ACC112 (cell line): ENCODE data around the gene CAMTA1.

Experiments
- H2AFZ ChIP-seq: fragments of 200-600 bp; sonication (generic); one replicate; pipeline ENCODE4 v1.6.0; 2017; ENCODE audit warnings: antibody characterized with exemption, low read length; ENCODE audit not compliant: unreplicated experiment
- H3K27ac ChIP-seq: fragments of 200-600 bp; sonication (generic); 2 replicates; pipeline ENCODE4 v1.5.1; 2014; ENCODE audit warnings: low read depth, mild to moderate bottlenecking, antibody characterized with exemption, low read length, moderate library complexity
- H3K27me3 ChIP-seq: fragments of 200-600 bp; sonication (generic); 2 replicates; pipeline ENCODE4 v1.6.1; 2014; ENCODE audit warnings: mild to moderate bottlenecking, antibody characterized with exemption, low read length, moderate library complexity, mixed read lengths; ENCODE audit not compliant: insufficient read depth
- H3K36me3 ChIP-seq: fragments of 200-600 bp; sonication (generic); 2 replicates; pipeline ENCODE4 v1.6.1; 2016; ENCODE audit warnings: mild to moderate bottlenecking, antibody characterized with exemption, low read length, moderate library complexity, mixed read lengths; ENCODE audit not compliant: insufficient read depth
- H3K4me1 ChIP-seq: fragments of 200-600 bp; sonication (generic); one replicate; pipeline ENCODE4 v1.6.1; 2016; ENCODE audit warnings: low read length, mixed read lengths; ENCODE audit not compliant: insufficient read depth, unreplicated experiment, control insufficient read depth
- H3K4me3 ChIP-seq: fragments of 200-600 bp; sonication (generic); 2 replicates; pipeline ENCODE4 v1.5.1; 2014; ENCODE audit warnings: mild to moderate bottlenecking, low read depth, low read length
- H3K79me2 ChIP-seq: fragments of 200-600 bp; sonication (generic); one replicate; pipeline ENCODE4 v1.6.0; 2016; ENCODE audit warnings: low read length; ENCODE audit not compliant: control insufficient read depth, unreplicated experiment, insufficient read depth

The CAMTA1 gene

GRCh38 chr1:7172804-7173203 is 387.6 kb downstream of the CAMTA1 start:
- Histone ChIP-seq H3K27ac (no peak overlapping the region), H3K4me3 (no peak overlapping the region), H3K4me1 (no peaks in the 10 kb centered on the region), H3K27me3 (peaks cover 61% of the 10 kb centered on the region), H2AFZ (no peak overlapping the region), H3K79me2 (no peaks in the 10 kb centered on the region), H3K36me3 (no peaks in the 10 kb centered on the region)

- Histone ChIP-seq H3K36me3 (no peaks in the 10 kb centered on the region), H2AFZ (no peak overlapping the region), H3K4me1 (no peaks in the 10 kb centered on the region), H3K27ac (no peak overlapping the region), H3K4me3 (no peak overlapping the region), H3K27me3 (peaks cover 70% of the 10 kb centered on the region), H3K79me2 (no peaks in the 10 kb centered on the region)
Observed at GRCh38 chr1:7174561-7174960, 389.3 kb downstream of the CAMTA1 start.

GRCh38 chr1:7174980-7175906 is 390.0 kb downstream of the CAMTA1 start:
- Histone ChIP-seq H3K27ac (no peak overlapping the region), H3K4me3 (no peak overlapping the region), H3K36me3 (no peaks in the 10 kb centered on the region), H3K27me3 (peaks cover 68% of the 10 kb centered on the region), H3K79me2 (no peaks in the 10 kb centered on the region), H2AFZ (no peak overlapping the region), H3K4me1 (no peaks in the 10 kb centered on the region)

- peaks cover 57% of the 10 kb centered on the region for H3K27me3 ChIP-seq
- H3K36me3 ChIP-seq = no peaks in the 10 kb centered on the region
- H3K4me3 ChIP-seq = no peak overlapping the region
- H3K4me1 ChIP-seq = no peaks in the 10 kb centered on the region
- H3K27ac ChIP-seq = no peak overlapping the region
- H2AFZ ChIP-seq = no peak overlapping the region
- H3K79me2 ChIP-seq = no peaks in the 10 kb centered on the region
Observed at GRCh38 chr1:7177021-7177420, 391.8 kb downstream of the CAMTA1 start.

- no peaks in the 10 kb centered on the region for H3K4me1 ChIP-seq
- no peaks in the 10 kb centered on the region for H3K36me3 ChIP-seq
- H3K27me3 ChIP-seq = peaks cover 51% of the 10 kb centered on the region
- H3K27ac ChIP-seq = no peak overlapping the region
- H2AFZ ChIP-seq = no peak overlapping the region
- no peaks in the 10 kb centered on the region for H3K79me2 ChIP-seq
- no peak overlapping the region for H3K4me3 ChIP-seq
Observed at GRCh38 chr1:7177438-7178146, 392.3 kb downstream of the CAMTA1 start.

GRCh38 chr1:7178336-7178735 is 393.1 kb downstream of the CAMTA1 start:
- H3K79me2 ChIP-seq = no peaks in the 10 kb centered on the region
- H3K27me3 ChIP-seq = peaks cover 46% of the 10 kb centered on the region
- no peak overlapping the region for H2AFZ ChIP-seq
- no peak overlapping the region for H3K4me3 ChIP-seq
- H3K36me3 ChIP-seq = no peaks in the 10 kb centered on the region
- no peaks in the 10 kb centered on the region for H3K4me1 ChIP-seq
- H3K27ac ChIP-seq = no peak overlapping the region

- Histone ChIP-seq H2AFZ (no peak overlapping the region), H3K27ac (no peak overlapping the region)
Observed at GRCh38 chr1:7178741-7179140, 393.5 kb downstream of the CAMTA1 start.

GRCh38 chr1:7185721-7186120 is 400.5 kb downstream of the CAMTA1 start:
- Histone ChIP-seq H3K4me1 (no peaks in the 10 kb centered on the region), H3K27ac (no peak overlapping the region), H3K36me3 (no peaks in the 10 kb centered on the region), H3K79me2 (no peaks in the 10 kb centered on the region), H3K4me3 (no peak overlapping the region), H2AFZ (no peak overlapping the region), H3K27me3 (peaks cover 62% of the 10 kb centered on the region)

More at GRCh38 chr1:7178741-7179140, 393.5 kb downstream of the CAMTA1 start:
- no peaks in the 10 kb centered on the region for H3K4me1 ChIP-seq
- H3K27me3 ChIP-seq = peaks cover 47% of the 10 kb centered on the region
- H3K4me3 ChIP-seq = no peak overlapping the region
- H3K36me3 ChIP-seq = no peaks in the 10 kb centered on the region
- H3K79me2 ChIP-seq = no peaks in the 10 kb centered on the region

- no peak overlapping the region for H3K27ac ChIP-seq
- no peaks in the 10 kb centered on the region for H3K36me3 ChIP-seq
- H2AFZ ChIP-seq = no peak overlapping the region
Observed at GRCh38 chr1:7186382-7187111, 401.3 kb downstream of the CAMTA1 start.

GRCh38 chr1:7187112-7187493 is 401.8 kb downstream of the CAMTA1 start:
- Histone ChIP-seq H3K79me2 (no peaks in the 10 kb centered on the region), H3K4me3 (no peak overlapping the region), H3K27me3 (peaks cover 69% of the 10 kb centered on the region), H3K36me3 (no peaks in the 10 kb centered on the region), H3K27ac (no peak overlapping the region), H3K4me1 (no peaks in the 10 kb centered on the region), H2AFZ (no peak overlapping the region)

More at GRCh38 chr1:7186382-7187111, 401.3 kb downstream of the CAMTA1 start:
- Histone ChIP-seq H3K79me2 (no peaks in the 10 kb centered on the region), H3K4me1 (no peaks in the 10 kb centered on the region), H3K4me3 (no peak overlapping the region), H3K27me3 (peaks cover 70% of the 10 kb centered on the region)
